Measurements from ENCODE around the gene CRYBG1.

DNA sequence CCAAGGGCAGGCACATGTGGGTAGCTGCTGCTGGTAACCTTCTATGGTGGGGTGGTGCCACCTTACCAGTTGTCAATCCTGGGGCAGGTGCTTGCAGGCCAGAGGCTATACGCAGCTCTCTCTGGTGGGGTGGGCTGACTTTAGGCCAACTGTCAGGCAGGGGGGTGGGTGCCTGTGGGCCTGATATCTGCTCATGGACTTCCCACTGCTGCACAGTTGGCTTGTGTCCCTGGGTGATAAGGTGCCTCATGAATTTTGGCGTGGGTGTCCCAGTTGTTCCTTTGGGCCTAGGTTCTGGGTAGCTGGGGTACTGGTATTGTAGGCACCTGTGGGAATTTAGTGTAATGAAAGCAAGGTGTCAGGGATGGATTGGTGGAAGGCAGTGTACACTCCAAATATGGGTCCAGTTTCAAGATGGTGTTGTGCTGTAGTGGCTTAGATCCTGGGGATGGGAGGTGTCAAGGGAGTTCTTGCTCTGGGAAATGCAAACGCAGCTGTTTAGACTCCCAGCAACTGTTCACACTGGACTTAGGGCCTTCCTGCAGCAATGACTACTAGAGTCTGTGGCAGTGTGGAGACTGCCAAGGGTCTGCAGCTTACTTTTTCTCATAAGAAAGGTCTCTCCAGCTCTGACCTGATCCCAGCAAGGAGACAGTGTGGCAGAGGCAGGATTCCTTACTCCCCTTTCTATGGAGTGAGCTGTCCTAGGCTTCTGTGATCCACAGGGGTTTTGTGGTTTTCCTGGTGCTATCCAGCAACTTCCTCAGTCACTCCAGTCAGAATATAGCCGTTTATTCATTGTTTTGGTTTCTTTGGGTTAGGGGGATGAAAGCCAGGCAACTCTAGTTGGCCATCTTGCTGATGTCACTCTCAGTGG lies 128.2 kb downstream of the CRYBG1 start:
- TF ChIP-seq, protein P1, sequence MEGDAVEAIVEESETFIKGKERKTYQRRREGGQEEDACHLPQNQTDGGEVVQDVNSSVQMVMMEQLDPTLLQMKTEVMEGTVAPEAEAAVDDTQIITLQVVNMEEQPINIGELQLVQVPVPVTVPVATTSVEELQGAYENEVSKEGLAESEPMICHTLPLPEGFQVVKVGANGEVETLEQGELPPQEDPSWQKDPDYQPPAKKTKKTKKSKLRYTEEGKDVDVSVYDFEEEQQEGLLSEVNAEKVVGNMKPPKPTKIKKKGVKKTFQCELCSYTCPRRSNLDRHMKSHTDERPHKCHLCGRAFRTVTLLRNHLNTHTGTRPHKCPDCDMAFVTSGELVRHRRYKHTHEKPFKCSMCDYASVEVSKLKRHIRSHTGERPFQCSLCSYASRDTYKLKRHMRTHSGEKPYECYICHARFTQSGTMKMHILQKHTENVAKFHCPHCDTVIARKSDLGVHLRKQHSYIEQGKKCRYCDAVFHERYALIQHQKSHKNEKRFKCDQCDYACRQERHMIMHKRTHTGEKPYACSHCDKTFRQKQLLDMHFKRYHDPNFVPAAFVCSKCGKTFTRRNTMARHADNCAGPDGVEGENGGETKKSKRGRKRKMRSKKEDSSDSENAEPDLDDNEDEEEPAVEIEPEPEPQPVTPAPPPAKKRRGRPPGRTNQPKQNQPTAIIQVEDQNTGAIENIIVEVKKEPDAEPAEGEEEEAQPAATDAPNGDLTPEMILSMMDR (IDR thresholded peaks at IDR 0.05; ENCODE audit: poor library complexity), result no peak
- TF ChIP-seq EZH2phosphoT487 (IDR thresholded peaks at IDR 0.05; ENCODE audit: low read depth, severe bottlenecking, unreplicated experiment), result no peak
